Renal cortex interstitium (tissue), 3 donors: ENCODE results near the gene RAMAC. TPM values are rescaled to one million over a fixed set of nuclear protein-coding genes. Genes with fewer than 3 reads are reported as not detected.

ENCODE experiments used
- polyA plus RNA-seq, 3 donors: library from polyadenylated mRNA; unstranded; fragments of 120-200 nt; gene quantifications; one replicate each; pipeline ENCODE4 v1.2.1, GENCODE V29; 2013; ENCODE audit not compliant: insufficient read length in 3 of 3

The RAMAC gene
- polyA plus RNA-seq, 3 donors, result 39.4 to 47.9 (median 42.9) TPM

Other genes starting within 250 kb of the RAMAC start
- gene FSD2, start 180.1 kb upstream of the RAMAC start, polyA plus RNA-seq, result under 1 TPM; 0.06 to 0.35 (median 0.14) TPM
- 10 to 100 TPM; 11.5 to 14.3 (median 11.7) TPM for gene WHAMM, start 176.6 kb upstream of the RAMAC start, polyA plus RNA-seq
- gene HOMER2, start 33.5 kb upstream of the RAMAC start, polyA plus RNA-seq, result 10 to 100 TPM; 28.0 to 40.8 (median 31.1) TPM
- gene C15orf40, start 25.4 kb downstream of the RAMAC start, polyA plus RNA-seq, result 10 to 100 TPM; 26.7 to 37.1 (median 29.0) TPM
- gene BTBD1, start 81.0 kb downstream of the RAMAC start, polyA plus RNA-seq, result 10 to 100 TPM; 60.8 to 73.9 (median 62.0) TPM
- 1 to 10 TPM; 1.2 to 3.3 (median 1.9) TPM for gene TM6SF1, start 121.4 kb downstream of the RAMAC start, polyA plus RNA-seq
- gene HDGFL3, start 221.6 kb downstream of the RAMAC start, polyA plus RNA-seq, result 100 to 1,000 TPM in 2 of 3 donors, 10 to 100 TPM in 1; 78.0 to 114 (median 101) TPM